HEK293T (cell line): ENCODE data around the gene BCAS1.

ENCODE experiments used
- CTCF ChIA-PET: fragments of 350-600 bp; formaldehyde crosslinking; extraction: SDS; loops from one replicate; lab custom pipeline; 2021; ENCODE audit warnings: antibody characterized with exemption, inconsistent platforms; lab: Yijun Ruan, JAX
- POLR2A ChIA-PET: fragments of 350-600 bp; formaldehyde crosslinking; extraction: SDS; loops from one replicate; lab custom pipeline; 2020; ENCODE audit warnings: antibody characterized with exemption, inconsistent platforms; lab: Yijun Ruan, JAX
- DNase-seq: peaks from one replicate; pipeline ENCODE4 v3.0.0; 2012; ENCODE audit warnings: mixed read lengths; ENCODE audit errors: extremely low spot score
- ARNT ChIP-seq: fragments of 450-650 bp; IDR thresholded peaks from 2 replicates; pipeline ENCODE4 v1.6.1; 2017; ENCODE audit warnings: mild to moderate bottlenecking
- BHLHE40 ChIP-seq: fragments of 450-650 bp; IDR thresholded peaks from 2 replicates; pipeline ENCODE4 v1.6.1; 2016; ENCODE audit warnings: mild to moderate bottlenecking, moderate library complexity, borderline replicate concordance
- CTBP1 ChIP-seq: fragments of 450-650 bp; IDR thresholded peaks from 2 replicates; pipeline ENCODE4 v1.6.1; 2016; ENCODE audit warnings: borderline replicate concordance
- ELF4 ChIP-seq: fragments of 450-650 bp; IDR thresholded peaks from 2 replicates; pipeline ENCODE4 v1.6.1; 2017; ENCODE audit warnings: antibody characterized with exemption
- FOXA1 ChIP-seq: fragments of 450-650 bp; IDR thresholded peaks from 2 replicates; pipeline ENCODE4 v1.6.1; 2016; ENCODE audit warnings: mild to moderate bottlenecking
- FOXK2 ChIP-seq: fragments of 450-650 bp; IDR thresholded peaks from 2 replicates; pipeline ENCODE4 v1.6.1; 2016; ENCODE audit warnings: mild to moderate bottlenecking
- FOXM1 ChIP-seq: fragments of 450-650 bp; IDR thresholded peaks from 2 replicates; pipeline ENCODE4 v1.6.1; 2017; ENCODE audit warnings: mild to moderate bottlenecking, borderline replicate concordance
- HDGF ChIP-seq: fragments of 450-650 bp; IDR thresholded peaks from 2 replicates; pipeline ENCODE4 v1.6.1; 2017; ENCODE audit warnings: antibody characterized with exemption, borderline replicate concordance
- L3MBTL2 ChIP-seq: fragments of 450-650 bp; conservative IDR thresholded peaks from 2 replicates; pipeline ENCODE4 v1.6.1; 2016; ENCODE audit warnings: mild to moderate bottlenecking
- LEF1 ChIP-seq: fragments of 450-650 bp; IDR thresholded peaks from 2 replicates; pipeline ENCODE4 v1.6.1; 2017; ENCODE audit warnings: mild to moderate bottlenecking, borderline replicate concordance
- NFRKB ChIP-seq: fragments of 450-650 bp; IDR thresholded peaks from 2 replicates; pipeline ENCODE4 v1.6.1; 2016; ENCODE audit warnings: mild to moderate bottlenecking, moderate library complexity
- SP1 ChIP-seq: fragments of 450-650 bp; IDR thresholded peaks from 2 replicates; pipeline ENCODE4 v1.6.1; 2017
- SUZ12 ChIP-seq: fragments of 450-650 bp; IDR thresholded peaks from 2 replicates; pipeline ENCODE4 v1.6.1; 2016; ENCODE audit warnings: mild to moderate bottlenecking
- TARDBP ChIP-seq: fragments of 450-650 bp; IDR thresholded peaks from 2 replicates; pipeline ENCODE4 v1.6.1; 2016
- ZNF384 ChIP-seq: fragments of 450-650 bp; IDR thresholded peaks from 2 replicates; pipeline ENCODE4 v1.6.1; 2016
- TF ChIP-seq, protein P1 (sequence below): fragments of 450-650 bp; IDR thresholded peaks from 2 replicates; pipeline ENCODE4 v1.6.1; 2016

Gene BCAS1

DNA sequence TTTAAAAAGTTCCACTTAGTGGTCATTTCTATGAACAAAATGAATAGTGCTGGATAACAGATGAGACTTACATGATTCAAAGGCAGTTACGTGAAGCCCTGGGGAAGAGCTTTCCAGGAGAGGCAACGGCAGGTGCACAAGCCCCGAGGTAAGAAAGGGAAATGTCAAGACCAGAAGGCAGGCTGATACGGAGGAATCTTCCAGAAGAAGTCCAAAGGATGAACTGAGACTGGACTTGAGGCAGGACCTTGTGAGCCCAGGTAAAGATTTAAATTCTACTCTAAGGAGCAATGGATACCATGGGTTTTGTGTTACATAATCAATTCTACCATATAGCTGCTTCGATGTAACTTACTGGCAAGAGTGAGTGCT is 164.6 kb downstream of the BCAS1 start:
- ChIA-PET CTCF (no interaction called here), POLR2A (no interaction called here)
- no peak for TF ChIP-seq BHLHE40

DNA sequence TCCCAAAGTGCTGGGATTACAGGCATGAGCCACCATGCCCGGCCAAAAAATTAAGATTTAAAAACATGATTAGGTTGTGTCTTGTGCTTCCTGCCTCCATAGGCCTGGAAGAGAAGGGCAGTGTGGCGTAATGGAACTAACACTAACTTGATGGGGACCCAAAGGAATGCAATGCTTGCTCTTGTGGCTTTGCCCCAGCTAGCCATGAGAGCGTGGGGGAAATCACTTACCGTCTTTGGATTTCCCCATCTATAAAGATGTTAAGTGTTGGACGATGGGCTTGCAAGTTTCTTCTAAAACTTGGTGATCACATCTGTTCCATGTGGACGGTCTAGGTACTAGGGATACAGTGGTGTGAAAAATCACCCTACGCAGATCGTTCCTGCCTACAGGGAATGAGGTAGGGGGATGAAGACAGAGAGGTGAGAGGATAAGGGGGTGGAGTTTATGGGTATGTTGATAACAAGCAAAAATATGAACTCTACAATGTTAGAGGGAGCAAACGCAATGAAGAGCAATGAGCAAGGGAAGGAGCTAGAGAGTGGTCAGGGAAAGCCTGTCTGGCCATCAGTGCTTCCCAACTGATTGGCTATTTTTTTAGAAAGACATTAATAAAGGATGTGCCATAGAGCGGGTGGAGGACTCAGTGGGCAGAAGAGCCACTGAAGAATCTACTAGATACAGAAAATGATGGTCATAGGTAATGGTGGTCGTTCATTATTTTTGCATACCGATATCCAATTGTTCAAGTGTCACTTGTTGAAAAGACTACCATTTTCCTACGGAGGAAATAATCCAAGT is 165.2 kb downstream of the BCAS1 start:
- TF ChIP-seq LEF1 (no peak), ARNT (no peak), TARDBP (no peak), HDGF (no peak), SUZ12 (no peak), ZNF384 (no peak), CTBP1 (no peak), NFRKB (no peak), BHLHE40 (no peak), L3MBTL2 (no peak), FOXK2 (no peak)
- TF ChIP-seq, protein P1, sequence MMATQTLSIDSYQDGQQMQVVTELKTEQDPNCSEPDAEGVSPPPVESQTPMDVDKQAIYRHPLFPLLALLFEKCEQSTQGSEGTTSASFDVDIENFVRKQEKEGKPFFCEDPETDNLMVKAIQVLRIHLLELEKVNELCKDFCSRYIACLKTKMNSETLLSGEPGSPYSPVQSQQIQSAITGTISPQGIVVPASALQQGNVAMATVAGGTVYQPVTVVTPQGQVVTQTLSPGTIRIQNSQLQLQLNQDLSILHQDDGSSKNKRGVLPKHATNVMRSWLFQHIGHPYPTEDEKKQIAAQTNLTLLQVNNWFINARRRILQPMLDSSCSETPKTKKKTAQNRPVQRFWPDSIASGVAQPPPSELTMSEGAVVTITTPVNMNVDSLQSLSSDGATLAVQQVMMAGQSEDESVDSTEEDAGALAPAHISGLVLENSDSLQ = no peak
- ChIA-PET CTCF (no interaction called here), POLR2A (no interaction called here)
- DNase-seq = no peak

More for the DNA sequence above, 164.6 kb downstream of the BCAS1 start:
- no peak for DNase-seq

DNA sequence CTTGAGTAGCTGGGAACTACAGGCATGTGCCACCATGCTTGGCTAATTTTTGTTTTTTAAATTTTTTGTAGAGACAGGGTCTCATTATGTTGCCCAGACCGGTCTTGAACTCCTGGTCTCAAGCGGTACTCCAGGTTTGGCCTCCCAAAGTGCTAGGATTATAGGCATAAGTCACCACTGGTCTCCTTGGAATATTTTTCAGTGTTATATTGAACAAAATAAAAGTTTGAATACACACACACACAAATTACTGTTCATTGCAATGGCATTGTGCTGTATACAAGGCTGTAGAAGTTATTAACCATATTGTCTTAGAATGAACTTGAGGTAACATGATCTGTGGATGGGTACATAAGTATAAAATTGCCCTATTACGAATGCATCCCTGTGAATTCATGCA is 166.1 kb downstream of the BCAS1 start:
- ChIA-PET POLR2A (no interaction called here), CTCF (no interaction called here)
- TF ChIP-seq L3MBTL2 = no peak
- TF ChIP-seq SP1 = no peak
- DNase-seq = no peak

DNA sequence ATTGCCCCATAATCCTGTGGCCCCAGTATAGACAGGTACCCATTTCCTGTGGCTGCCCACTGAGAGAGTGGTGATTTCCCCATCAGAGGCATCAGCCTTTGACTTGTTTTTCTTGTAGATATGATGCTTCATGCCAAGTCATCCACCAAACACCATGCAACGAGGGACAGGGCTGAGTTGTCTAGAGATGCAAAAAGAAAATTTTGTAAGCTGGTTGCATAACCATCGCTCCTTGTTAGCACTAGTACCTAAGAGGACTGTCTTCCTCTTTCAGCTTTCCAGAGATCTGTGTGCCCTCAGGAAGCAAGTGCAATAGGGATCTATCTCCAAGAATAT is 166.8 kb downstream of the BCAS1 start:
- ChIA-PET POLR2A (no interaction called here), CTCF (no interaction called here)
- DNase-seq = no peak
- no peak for TF ChIP-seq NFRKB
- TF ChIP-seq BHLHE40 = no peak
- no peak for TF ChIP-seq ARNT
- no peak for TF ChIP-seq ZNF384
- no peak for TF ChIP-seq L3MBTL2
- no peak for TF ChIP-seq SP1
- TF ChIP-seq TARDBP = no peak
- no peak for TF ChIP-seq FOXA1

DNA sequence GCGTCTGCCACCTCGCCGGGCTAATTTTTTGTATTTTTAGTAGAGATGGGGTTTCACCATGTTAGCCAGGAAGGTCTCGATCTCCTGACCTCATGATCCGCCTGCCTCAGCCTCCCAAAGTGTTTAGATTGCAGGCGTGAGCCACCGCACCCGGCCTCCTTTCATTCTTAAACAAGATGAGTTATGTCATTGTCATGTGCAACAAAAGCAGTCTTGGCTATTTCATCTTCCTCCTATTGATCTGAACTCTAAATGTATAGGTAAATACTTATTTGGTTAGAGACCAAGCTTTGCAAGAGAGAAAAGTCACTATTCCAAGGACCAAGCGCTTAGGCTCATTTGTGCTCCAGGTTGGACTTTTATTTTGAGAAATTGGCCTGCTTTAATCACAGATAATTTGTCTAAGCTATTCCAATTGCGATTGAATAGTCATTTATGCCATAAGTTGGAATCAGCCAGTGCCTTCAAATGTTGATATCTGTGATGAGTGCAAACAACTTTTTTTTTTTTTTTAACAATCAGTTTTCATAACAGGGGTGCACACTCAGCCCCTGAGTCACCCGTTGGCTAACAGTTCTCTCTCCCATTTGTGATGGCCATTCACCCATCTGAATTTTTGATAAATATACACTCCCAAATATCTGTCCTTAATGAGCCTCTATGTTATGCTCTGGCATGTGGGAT is 167.3 kb downstream of the BCAS1 start:
- POLR2A ChIA-PET = no interaction called here
- CTCF ChIA-PET = interaction anchor here (2.6 kb wide), 1 partner anchor 12 kb away, joined by 14 read pairs; no protein-coding TSS in a partner anchor
- TF ChIP-seq FOXM1 (no peak), LEF1 (no peak), HDGF (no peak), FOXA1 (no peak), SUZ12 (no peak)
- no peak for DNase-seq

DNA sequence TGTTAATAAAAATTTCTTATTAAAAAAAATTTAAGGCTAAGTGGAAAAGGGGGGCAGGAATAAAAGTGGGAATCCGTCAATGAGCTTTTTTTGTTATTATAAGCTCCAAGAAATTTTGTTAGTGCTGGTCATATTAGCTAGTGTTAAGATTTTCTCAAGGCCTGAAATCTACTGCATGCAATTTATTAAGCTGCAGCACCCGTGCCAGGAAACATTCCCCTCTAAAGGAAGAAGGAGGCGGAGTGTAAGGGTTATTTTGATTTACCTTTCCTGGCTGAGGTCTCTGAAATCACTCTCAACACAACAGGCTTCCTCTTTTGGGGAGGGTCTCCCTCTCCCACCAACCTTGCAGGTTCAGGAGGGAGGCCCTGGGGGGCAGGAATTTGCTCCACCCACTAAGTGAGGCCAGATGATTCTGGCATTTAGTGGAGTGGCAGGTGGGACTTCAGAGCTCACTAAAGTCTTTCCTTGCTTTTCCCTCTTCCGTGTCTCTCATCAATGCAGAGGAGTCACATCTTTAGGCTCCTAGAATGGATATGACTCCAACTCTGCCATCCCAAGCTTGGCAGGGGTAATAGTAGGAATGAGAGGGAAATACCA is 168.8 kb downstream of the BCAS1 start:
- CTCF ChIA-PET = interaction anchor here (0.5 to 2.6 kb wide), 2 partner anchors 14 to 558 kb away, joined by 3 to 14 read pairs; no protein-coding TSS in a partner anchor
- TF ChIP-seq HDGF = no peak
- TF ChIP-seq FOXK2 = no peak
- no peak for TF ChIP-seq NFRKB
- TF ChIP-seq BHLHE40 = no peak
- TF ChIP-seq CTBP1 = no peak
- TF ChIP-seq SP1 = no peak
- POLR2A ChIA-PET = interaction anchor here (1.1 kb wide), 1 partner anchor 14 kb away, joined by 5 read pairs; no protein-coding TSS in a partner anchor
- DNase-seq = no peak

DNA sequence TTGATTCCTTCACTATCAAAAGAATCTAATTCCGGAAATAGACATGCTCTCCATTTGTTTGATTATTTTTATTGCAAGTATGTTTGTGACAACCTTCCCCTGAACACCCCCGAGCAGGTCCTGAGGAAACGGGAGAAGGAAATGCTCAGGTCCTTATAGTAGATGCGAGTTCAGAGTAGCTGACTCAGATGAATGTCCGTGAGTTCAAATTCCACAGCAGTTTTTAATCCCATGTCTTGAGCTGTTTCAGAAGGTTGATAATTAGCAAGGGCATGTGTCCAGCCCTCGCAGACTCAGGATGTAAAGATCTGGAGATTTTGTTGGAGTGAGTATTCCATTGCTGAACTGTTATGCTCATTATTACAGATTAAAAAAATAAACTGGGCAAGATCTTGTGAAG is 169.3 kb downstream of the BCAS1 start:
- CTCF ChIA-PET = interaction anchor here (2.6 kb wide), 1 partner anchor 14 kb away, joined by 14 read pairs; no protein-coding TSS in a partner anchor
- DNase-seq = no peak
- TF ChIP-seq LEF1 = no peak
- TF ChIP-seq FOXK2 = no peak
- no peak for TF ChIP-seq SP1
- TF ChIP-seq ARNT = no peak
- TF ChIP-seq FOXM1 = no peak
- TF ChIP-seq CTBP1 = no peak
- no peak for TF ChIP-seq SUZ12
- no peak for TF ChIP-seq HDGF
- no peak for TF ChIP-seq ELF4
- TF ChIP-seq BHLHE40 = no peak
- no peak for TF ChIP-seq ZNF384
- no peak for TF ChIP-seq TARDBP
- no peak for TF ChIP-seq L3MBTL2
- TF ChIP-seq, protein P1 = no peak
- no peak for TF ChIP-seq NFRKB
- TF ChIP-seq FOXA1 = no peak
- POLR2A ChIA-PET = interaction anchor here (1.1 to 1.3 kb wide), 2 partner anchors 15 to 20 kb away, joined by 3 to 5 read pairs; no protein-coding TSS in a partner anchor
